ENCODE measurements around the gene PRKCZ. TPM values are rescaled to one million over a fixed set of nuclear protein-coding genes. Genes with fewer than 3 reads are reported as not detected.

The PRKCZ gene
- total RNA-seq, 3 donors from 2014 or later (not counting 1 experiment from before 2014, with no cell fraction given) = 25.1 to 37.1 (median 30.5) TPM

- Mint-ChIP-seq H3K36me3 (no peaks in the 10 kb centered on the region), H3K4me1 (no peaks in the 10 kb centered on the region), H3K4me3 (no peak overlapping the region), H3K27ac (no peak overlapping the region), H3K27me3 (ENCODE audit: low read depth in 2 of 2) (no peaks in the 10 kb centered on the region), H3K9me3 (no peaks in the 10 kb centered on the region)
- intact Hi-C loops (cut with micrococcal nuclease) = no loop called here
- Histone ChIP-seq H3K4me3 (ENCODE audit: low read length) (no peak overlapping the region), H3K27ac (ENCODE audit: low read length) (no peak overlapping the region), H3K9me3 (ENCODE audit: control insufficient read depth, insufficient read depth, low read length) (no peaks in the 10 kb centered on the region), H3K4me1 (ENCODE audit: control insufficient read depth, insufficient read depth, low read length) (no peaks in the 10 kb centered on the region), H3K36me3 (ENCODE audit: control insufficient read depth, insufficient read depth, low read length) (no peaks in the 10 kb centered on the region), H3K27me3 (ENCODE audit: control insufficient read depth, insufficient read depth, low read length) (no peaks in the 10 kb centered on the region)
- ATAC-seq (no peak), DNase-seq (no peak)
- no peak for TF ChIP-seq CTCF (IDR thresholded peaks at IDR 0.05)
- WGBS (ENCODE audit: insufficient coverage) = 95% methylated on average over 16 of the region's 16 CpGs
These were observed 38.2 kb downstream of the PRKCZ start for GRCh38 chr1:2088458-2088857.

GRCh38 chr1:2089051-2089450 lies 38.8 kb downstream of the PRKCZ start:
- no peaks in the 10 kb centered on the region for H3K36me3 ChIP-seq (ENCODE audit: control insufficient read depth, insufficient read depth, low read length)

GRCh38 chr1:2090216-2090890 lies 40.1 kb downstream of the PRKCZ start:
- 88% methylated on average over 21 of the region's 22 CpGs for WGBS (ENCODE audit: insufficient coverage)

More at GRCh38 chr1:2089051-2089450, 38.8 kb downstream of the PRKCZ start:
- 95% methylated on average over 17 of the region's 17 CpGs for WGBS (ENCODE audit: insufficient coverage)
- Histone ChIP-seq H3K27me3 (ENCODE audit: control insufficient read depth, insufficient read depth, low read length) (no peaks in the 10 kb centered on the region), H3K4me3 (ENCODE audit: low read length) (no peak overlapping the region), H3K9me3 (ENCODE audit: control insufficient read depth, insufficient read depth, low read length) (no peaks in the 10 kb centered on the region), H3K27ac (ENCODE audit: low read length) (no peak overlapping the region), H3K4me1 (ENCODE audit: control insufficient read depth, insufficient read depth, low read length) (no peaks in the 10 kb centered on the region)
- ATAC-seq (no peak), DNase-seq (no peak)
- Mint-ChIP-seq H3K4me3 (no peak overlapping the region), H3K9me3 (no peaks in the 10 kb centered on the region), H3K27me3 (ENCODE audit: low read depth in 2 of 2) (no peaks in the 10 kb centered on the region), H3K4me1 (no peaks in the 10 kb centered on the region), H3K36me3 (no peaks in the 10 kb centered on the region), H3K27ac (no peak overlapping the region)
- intact Hi-C loops (cut with micrococcal nuclease) = no loop called here
- no peak for TF ChIP-seq CTCF (IDR thresholded peaks at IDR 0.05)

More at GRCh38 chr1:2090216-2090890, 40.1 kb downstream of the PRKCZ start:
- H3K9me3 ChIP-seq (ENCODE audit: control insufficient read depth, insufficient read depth, low read length) = no peaks in the 10 kb centered on the region
- no peaks in the 10 kb centered on the region for H3K36me3 Mint-ChIP-seq
- H3K4me3 ChIP-seq (ENCODE audit: low read length) = no peak overlapping the region
- DNase-seq (no peak), ATAC-seq (no peak)
- no peaks in the 10 kb centered on the region for H3K9me3 Mint-ChIP-seq
- intact Hi-C loops (cut with micrococcal nuclease) = loop anchor here (5.0 kb wide), 1 partner anchor 292 kb away; no protein-coding TSS in a partner anchor
- H3K27ac Mint-ChIP-seq = no peak overlapping the region
- H3K27ac ChIP-seq (ENCODE audit: low read length) = no peak overlapping the region
- H3K4me1 ChIP-seq (ENCODE audit: control insufficient read depth, insufficient read depth, low read length) = no peaks in the 10 kb centered on the region
- TF ChIP-seq CTCF (IDR thresholded peaks at IDR 0.05) = no peak
- no peaks in the 10 kb centered on the region for H3K27me3 ChIP-seq (ENCODE audit: control insufficient read depth, insufficient read depth, low read length)
- H3K36me3 ChIP-seq (ENCODE audit: control insufficient read depth, insufficient read depth, low read length) = no peaks in the 10 kb centered on the region
- no peaks in the 10 kb centered on the region for H3K4me1 Mint-ChIP-seq
- no peak overlapping the region for H3K4me3 Mint-ChIP-seq
- H3K27me3 Mint-ChIP-seq (ENCODE audit: low read depth in 2 of 2) = no peaks in the 10 kb centered on the region
